Activated CD8-positive, alpha-beta memory T cell treated with anti-CD3 and anti-CD28 coated beads, Interleukin-2, amount 50 U/mL, for 24 hours (primary cell): ENCODE measurements around the gene GALNT18.
"Not testable (repeated sequence)": the region's sequence is repeated elsewhere in the genome, so short reads cannot be mapped to it uniquely, and the experiment has no call there.

Source experiments
- DNase-seq: peaks from one replicate; pipeline ENCODE4 v3.0.0-alpha.2; 2020; ENCODE audit errors: extremely low read depth

GALNT18 gene

DNA sequence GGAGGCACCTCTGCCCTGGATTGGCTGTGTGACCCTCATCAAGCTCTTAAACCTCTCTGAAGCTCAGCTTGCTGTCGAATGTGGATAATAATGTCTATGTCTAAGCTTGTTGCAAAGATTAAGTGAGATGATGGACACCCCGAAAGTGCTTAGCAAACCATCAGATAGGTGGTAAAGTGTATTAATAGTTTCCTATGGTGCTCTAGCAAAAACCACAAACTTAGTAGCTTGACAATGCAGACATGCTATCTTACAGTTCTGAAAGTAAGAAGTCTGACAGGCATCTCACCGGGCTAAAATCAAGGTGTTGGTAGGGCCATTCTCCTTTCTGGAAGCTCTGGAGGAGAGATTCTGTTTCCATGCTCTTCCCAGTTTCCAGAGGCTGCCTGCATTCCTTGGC, 162.2 kb downstream of the GALNT18 start:
- DNase-seq: no peak

DNA sequence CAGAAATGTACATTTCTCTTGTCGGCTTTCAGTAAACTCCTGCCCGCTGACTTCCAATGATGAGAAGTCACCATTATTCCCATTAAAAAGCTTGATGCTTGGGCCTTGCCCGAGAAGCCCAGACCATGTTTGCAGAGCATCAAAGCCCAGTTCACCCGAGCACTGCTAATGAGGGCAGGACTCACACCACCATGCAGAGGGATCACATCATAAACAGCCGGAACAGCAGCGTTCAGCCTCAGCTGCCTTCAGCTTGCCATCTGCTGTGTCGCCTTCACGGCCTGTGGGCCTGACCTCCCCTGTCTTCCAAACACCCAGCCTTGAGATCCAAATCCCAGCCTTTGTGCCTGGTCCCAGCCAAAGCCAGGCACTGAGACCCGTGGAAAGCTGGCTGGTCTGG, 163.3 kb downstream of the GALNT18 start:
- DNase-seq: no peak

DNA sequence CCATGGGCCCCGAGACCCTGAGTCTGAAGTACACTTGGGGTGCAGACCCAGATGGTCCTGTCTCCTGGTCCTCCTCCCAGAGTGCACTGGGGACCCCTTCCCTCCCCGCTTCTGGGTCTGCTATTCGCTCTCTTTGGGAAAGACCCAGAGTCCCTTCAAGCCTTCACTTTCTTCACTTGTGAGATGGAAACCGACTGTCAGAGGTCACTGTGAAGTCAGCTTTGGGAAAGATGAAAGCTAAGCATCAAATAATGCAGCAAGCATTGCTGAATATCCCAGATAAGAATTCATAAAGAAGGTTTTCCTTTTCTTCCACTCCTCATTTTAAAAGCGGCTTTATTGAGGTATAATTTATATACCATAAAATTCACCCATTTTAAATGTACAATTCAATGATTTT, 163.8 kb downstream of the GALNT18 start:
- DNase-seq: no peak

DNA sequence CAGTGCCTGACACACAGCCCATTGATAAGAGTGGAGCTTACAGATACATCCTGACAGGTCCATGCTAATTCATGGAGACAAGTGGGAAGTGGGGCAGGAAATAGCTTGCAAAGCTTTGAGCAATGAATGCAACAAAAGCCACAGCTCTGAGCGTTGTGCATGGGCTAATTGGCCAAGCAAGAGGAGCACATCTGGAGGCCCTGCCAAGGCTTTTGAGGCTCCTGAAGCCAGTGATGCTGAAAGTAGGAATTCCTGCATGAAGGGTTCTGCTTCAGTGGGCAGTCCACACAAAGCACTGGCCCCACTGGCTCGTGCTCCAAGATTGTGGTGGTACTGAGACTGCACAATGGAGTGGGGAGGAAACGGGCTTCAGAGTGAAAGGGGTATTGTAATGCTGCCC, 164.9 kb downstream of the GALNT18 start:
- no peak for DNase-seq

DNA sequence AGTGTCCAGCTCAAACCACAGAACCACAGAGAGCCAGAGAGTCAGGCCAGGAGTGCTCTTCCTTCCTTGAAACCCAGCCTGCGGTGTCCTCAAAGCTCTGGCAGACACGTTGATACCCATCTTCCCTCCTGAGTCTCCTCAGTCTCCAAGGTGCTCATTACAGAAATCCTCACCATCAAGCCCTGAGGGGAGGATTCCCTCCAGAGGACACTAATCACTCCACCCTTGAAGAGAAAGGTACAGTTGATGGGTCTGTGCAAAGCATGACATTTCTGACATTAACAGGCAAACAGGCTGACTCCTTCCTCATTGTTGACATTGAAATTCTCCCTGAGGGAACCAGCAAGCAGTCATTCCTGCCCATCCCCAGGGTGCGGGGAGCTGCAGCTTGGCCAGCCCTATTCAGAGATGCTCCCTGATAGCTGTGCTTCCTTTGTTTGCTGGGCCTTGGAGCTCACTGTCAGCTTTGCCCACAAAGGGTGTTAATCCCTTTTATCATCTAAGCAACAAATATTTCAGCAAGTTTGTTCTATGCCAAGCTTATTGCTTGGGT, 167.1 kb downstream of the GALNT18 start:
- DNase-seq: no peak

DNA sequence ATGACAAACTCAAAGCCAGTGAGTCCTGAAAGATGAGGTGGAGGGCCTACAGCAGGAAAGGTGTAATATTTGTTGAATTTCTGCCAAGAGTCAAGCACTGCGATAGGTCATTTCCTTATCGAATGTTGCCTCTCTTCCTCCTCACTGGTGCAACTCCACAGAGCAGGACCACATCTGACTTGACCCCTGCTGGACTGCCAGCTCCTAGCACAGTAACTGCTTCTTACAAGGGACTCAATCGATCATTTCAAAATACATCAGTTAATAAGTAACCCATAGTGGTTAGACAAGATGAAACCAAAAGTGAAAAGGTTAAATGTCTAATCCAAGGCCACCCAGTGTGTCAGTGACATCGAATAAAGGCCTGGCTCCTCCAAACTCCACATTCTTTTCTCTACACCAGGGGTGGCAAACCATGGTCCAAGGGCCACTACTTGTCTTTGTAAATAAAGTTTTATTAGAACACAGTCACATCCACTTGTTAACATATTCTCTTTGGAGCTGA, 170.3 kb downstream of the GALNT18 start:
- DNase-seq: no peak

DNA sequence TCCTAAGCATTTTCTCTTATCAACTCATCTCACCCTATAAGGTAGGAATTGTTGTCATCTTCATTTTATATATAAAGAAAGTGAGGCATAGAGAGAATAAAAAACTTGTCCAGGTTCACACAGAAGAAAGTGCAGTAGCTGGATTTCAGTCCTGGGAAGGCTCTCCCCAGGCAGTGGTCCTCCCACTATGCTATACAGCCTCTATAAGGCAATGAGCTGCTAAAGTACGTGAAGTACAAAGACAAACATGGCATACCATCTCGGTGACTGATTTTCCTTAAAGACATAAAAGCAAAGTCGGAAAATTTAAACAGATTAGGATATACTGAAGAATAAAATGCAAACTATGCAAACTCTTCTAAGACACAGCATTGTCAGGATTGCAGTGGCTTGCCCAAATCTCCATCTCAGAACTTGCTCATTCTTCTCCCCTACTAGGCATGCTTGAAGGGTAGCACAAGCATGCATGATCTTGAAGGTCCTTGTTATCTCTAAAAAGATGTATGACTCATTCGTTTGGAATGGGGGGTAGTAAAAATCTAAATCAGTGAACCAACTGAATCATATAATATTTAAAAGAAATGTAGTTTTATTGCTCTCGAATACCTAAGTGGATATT, 171.0 kb downstream of the GALNT18 start:
- DNase-seq: no peak

DNA sequence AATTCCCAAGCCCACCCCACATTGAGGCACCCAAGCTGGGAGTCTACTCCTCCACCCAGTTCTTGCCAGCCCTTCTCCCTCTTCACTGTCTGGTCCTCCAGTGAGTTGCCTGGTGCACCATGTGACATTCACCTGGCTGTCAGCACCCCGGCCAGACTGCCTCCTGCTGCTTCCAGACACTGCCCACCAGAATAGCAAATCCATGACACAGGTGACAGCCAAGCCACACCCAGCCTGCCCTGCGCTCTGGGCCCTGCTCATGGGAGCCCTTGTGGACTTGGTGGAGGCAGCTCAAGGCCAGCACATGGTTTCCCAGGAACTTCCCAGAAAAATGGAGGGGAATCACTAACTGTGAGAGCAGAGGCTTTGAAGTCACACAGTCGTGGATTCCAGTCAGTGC, 172.5 kb downstream of the GALNT18 start:
- DNase-seq: no peak

DNA sequence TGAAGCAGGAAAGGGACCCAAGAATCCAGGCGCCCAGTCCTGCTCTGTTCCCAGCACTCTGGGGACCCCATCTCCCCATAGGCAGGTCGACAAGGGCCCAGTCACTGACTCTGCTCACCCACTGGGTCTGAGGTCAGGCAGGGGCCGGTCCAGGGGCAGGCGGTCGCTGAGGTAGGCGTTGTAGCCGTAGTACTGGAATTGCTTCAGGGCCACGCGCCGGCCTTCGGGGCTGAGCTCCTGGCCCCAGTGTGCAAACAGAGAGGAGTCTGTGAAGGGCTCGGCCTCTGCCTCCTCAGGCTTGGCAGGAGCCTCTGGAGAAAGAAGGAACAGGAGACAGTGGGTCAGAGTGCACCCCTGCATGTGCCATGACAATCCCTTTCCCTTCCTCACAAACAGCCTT, 173.2 kb downstream of the GALNT18 start:
- DNase-seq: no peak

DNA sequence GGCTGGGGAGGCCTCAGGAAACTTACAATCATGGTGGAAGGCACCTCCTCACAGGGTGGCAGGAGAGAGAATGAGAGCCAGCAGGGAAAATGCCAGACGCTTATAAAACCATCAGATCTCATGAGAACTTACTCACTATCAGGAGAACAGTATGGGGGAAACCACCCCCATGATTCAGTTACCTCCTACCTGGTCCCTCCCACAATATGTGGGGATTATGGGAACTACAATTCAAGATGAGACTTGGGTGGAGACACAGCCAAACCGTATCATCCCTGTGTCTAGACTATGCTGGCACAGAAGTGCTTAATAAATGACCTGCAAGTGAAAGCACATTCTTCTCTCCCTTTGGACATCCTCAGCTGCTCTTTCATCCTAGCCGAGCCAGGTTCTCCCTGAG, 174.2 kb downstream of the GALNT18 start:
- not testable (repeated sequence) for DNase-seq

DNA sequence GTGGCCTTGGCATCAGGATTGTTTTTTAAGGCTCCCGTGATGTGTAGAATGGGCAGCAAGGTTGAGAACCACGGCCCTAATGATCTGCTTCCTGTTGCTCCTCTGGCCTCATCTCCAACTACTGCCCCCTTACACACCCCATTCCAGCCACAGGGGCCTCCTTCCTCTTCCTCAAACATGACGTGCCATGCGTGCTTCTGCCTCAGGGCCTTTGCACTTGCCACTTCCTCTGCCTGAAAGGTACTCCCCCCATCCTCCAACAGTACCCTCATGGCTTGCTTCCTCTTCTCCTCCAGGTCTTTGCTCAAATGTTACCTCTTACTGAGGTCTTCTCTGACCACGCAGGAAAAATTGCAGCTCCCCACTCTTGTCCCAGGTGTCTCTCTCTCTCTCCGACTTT, 174.8 kb downstream of the GALNT18 start:
- DNase-seq: no peak

DNA sequence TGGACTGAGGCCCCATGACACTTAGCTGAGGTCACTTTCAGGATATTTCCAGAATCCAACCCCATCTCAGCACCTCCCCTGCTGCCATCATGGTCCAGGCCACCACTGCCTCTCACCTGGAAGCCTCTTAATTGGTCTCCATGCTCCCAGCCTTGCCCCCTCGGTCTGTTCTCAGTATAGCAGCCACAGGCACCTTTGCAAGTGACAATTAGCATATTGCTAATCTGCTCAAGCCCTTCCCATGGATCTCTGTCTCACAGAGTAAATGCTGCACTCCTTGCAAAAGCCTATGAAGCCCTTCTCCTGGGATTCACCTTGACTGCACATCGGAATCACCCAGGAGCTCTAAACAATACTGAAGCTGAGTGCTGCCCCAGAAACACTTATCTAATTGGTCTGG, 175.2 kb downstream of the GALNT18 start:
- no peak for DNase-seq

DNA sequence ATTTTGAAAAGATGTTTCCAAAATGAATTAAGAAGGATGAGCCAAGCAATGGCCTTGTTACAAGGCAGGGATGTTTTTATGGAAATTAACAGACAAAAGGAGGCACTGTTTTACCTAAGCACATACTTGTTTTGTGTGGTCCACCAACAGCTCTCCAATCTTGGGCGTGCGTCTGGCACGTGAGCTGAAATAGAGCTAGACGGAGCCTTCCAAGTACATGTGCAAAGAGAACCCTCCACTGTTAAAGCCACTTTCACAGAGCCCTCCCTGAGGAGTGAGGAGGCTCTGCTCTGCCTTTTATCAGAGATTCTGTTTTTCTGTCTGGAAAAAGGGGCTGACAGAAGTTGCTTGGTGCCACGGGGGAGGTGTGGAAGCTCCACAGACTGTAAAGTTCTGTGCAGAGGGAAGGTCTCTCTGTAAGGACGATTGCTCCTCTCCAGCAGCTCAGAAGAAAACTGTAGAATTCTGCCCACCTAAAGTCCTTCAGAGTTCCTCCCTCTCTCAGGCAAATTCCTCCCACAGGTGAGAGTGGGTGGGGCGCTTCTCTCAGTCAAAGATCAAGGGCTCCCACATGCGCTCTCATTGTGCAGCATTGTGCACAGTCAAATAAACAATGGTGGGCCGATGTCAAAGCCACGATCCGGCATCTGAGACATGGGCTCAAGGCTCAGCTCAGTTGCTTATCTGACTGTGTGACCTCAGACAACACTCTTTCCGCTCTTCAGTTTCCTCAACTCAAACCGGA, 176.2 kb downstream of the GALNT18 start:
- DNase-seq: no peak

DNA sequence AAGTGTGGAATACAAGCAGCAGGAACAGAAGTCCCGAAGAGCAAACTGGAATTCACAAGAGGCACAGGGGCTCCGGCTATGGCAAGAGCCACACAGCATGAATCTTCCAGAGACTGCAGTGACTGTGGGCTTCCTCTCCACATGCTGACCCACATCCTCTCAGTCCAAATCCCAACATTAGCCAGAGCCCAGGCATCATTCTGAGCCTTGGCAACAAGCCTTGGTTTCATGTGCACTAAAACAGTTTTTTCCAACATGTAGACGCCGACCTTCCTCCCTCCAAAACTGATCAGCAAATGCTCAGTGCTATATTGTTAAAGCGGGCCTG, 177.0 kb downstream of the GALNT18 start:
- no peak for DNase-seq

DNA sequence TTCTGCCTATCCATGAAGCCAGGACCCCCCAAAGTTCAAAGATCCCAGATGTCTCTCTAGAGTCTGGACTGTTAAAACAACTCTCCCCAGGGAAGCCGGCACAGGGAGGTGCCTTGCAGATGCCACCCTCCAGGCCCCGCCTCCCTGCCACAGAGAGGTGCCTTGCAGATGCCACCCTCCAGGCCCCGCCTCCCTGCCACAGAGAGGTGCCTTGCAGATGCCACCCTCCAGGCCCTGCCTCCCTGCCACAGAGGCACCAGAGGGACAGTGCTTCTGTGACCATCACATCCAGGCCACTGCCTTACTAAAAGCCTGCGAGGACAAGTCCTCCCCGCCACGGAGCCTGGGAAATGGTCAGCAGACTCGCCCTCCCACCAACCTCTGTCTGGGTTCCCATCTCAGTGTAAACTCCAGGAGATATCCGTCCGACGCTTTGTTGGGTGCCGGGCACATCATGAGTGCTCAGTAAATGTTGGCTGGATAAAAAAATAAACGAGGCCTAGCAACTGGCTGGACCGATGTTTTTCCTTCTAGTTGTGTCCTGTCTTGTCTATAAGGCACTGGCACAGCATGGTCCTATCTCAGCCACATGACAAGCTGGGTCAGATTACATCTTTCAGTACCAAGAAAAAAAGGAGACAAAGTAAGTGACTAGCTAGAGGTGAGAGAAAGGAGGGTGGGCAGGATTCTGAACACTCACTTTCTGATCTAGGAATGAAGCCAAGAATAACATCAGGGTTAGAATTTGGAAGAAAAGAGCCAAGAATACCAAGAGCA, 177.6 kb downstream of the GALNT18 start:
- no peak for DNase-seq

DNA sequence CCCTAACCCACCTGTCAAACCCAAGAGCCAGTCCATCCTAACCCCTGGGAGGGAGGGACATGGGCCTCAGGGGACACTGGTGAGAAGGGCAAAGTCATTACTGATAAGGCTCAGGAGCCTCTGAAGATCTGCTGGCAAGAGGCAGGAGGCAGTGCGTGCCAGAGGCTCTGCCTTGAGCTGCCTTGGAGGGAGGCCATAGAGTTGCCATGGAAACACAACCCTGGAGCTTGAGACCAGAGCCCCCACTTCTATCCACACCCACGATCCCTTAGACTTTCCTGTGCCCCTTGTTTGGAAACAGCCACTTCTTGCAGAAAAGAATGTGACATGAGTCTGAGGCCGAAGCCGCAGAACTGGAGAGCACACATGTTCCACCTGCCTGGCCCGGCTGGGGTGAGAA, 179.0 kb downstream of the GALNT18 start:
- DNase-seq: no peak

DNA sequence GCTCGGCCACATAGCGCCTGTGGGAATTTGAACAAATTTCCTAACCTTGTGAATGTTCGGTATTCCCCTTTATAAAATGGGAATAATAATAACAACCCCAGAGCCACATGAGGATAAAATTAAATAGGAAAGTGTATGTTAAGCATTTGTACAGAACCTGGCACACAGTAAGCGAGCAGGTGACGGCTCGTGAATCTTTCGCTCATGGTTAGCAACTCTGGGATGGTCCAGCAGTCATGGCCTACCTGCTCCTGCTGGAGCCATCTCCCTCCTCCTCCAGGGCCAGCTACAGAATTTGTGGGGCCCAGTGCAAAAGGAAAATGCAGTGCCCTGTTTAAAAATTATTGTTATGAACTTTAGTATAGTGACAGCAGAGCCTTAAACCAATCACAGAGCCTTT, 180.3 kb downstream of the GALNT18 start:
- no peak for DNase-seq

DNA sequence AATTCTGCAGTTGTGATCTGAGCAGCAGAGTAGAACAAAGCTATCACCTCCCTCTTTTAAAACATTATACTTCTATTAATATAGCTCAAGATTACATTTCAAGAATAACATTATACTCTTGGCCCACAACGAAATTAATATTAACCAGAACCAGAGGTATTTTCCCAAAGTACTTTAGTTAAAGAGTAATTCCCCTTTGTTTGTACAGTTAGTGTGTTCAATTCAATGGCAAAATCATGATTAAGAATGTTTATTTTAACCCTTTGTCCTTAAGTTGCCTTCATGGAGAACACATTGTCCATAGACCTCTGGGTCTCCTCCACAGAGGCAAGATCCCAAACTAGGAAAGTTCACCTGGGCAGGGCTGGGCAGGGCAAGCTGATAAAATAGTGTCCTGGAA, 180.7 kb downstream of the GALNT18 start:
- no peak for DNase-seq

DNA sequence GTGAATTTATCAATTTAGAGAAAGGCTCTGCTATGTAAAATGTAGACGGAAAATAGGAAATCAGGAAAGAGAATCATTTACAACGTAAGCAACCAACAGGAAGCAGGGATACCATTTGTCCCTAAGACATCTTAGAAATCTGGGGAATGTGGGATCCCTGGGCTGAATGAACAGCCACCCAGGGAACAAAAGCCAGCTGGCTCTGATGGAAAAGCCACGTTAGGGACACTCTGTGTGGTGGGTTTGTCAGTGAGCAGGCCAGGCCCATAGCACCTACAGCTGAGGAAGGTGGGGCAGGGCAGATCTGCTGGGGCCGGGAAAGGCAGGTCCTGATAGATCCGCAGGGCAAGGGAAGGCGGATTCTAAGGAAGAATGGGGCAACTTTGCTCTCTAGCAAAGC, 181.7 kb downstream of the GALNT18 start:
- no peak for DNase-seq

DNA sequence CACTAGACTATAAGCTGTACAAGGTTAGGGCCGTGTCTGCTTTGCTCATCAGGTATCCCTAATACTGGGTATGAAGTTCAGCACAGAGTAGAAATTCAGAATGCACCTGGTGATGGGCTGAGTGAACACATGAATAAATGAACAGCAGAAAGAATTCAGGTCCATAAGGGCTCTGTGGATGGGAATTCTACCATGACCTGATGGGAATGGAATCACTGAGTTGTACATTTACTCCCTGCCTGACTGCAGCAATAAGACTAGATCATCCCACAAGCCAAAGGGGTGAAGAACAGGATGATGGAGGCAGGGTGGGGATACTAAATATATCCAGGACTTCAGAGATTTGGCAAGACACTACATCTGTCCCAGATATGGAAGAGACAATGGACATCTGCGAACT, 182.2 kb downstream of the GALNT18 start:
- DNase-seq: no peak

DNA sequence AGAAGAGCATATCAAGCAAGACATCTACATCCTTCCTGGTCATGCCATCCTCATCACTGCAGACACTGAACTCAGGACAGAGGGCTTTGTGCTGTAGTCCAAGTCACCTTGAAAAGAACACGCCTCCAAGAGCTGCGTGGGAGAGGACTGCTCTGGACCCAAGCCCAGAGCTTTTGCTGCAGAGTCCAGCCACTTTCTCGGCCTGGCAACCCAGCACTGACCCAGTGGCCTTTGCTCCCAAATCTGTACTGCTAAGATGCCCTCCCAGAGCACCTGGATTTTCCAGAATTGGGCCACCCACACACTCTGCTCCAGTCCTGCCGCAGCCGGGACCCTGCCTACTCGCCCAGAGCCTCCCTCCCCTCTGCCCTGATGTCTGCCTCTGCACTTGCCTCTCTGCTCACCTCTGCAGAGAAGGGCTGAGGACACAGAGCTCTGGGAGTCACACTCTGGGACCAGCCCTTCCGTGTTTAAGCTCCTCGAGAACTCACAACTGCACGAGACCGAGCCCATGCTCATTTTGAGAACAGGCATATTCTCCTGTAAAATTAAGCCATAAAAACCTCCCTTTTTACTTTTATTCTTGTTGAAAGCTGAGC, 185.0 kb downstream of the GALNT18 start:
- DNase-seq: no peak

DNA sequence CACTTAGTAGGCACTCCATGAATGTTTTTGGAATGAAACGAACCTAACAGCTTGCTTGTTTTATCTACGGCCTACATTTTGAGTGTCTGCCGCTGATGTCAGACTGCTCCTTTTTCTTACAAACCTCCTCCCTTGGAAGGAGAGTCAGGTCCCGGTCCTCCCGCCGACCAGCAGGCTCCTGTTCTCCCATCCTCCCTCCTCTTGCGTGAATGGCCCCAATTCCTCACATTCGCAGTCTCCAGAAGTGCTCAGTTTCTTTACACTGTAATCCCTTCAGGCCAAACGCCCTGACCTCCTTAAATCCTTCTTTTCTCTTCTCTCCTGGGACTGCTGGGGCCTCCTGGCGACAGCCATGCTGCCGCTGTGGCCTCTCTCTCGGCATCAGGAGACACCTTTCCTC, 186.2 kb downstream of the GALNT18 start:
- DNase-seq: no peak
